Astrocyte of the spinal cord (primary cell): Measurements from ENCODE around the gene PRTG.
A peak's percentile ranks its signal among the peaks of the same experiment; 100 is the strongest.

Source experiments
- DNase-seq: peaks from one replicate; pipeline ENCODE4 v3.0.0; 2011; ENCODE audit warnings: low read depth, low spot score
- H3K4me3 ChIP-seq: 2 replicates; pipeline ENCODE4 v1.5.1; 2011; ENCODE audit warnings: low read depth, mild to moderate bottlenecking, low read length, moderate library complexity
- CTCF ChIP-seq: IDR thresholded peaks from 2 replicates; pipeline ENCODE4 v1.5.1; 2012; ENCODE audit warnings: low read depth, mild to moderate bottlenecking, low read length, inconsistent platforms
- in situ Hi-C: cut with HindIII; loops from 2 replicates; pipeline ENCODE4 v1.10.0; 2017; ENCODE audit warnings: low sequenced_read_pairs

The PRTG gene

GRCh38 chr15:55743729-55744655 is 1.0 kb upstream of the PRTG start:
- peak; percentile 10 for DNase-seq
- no peak for TF ChIP-seq CTCF
- peak overlapping the region; percentile 59 for H3K4me3 ChIP-seq
- in situ Hi-C loops, result no loop called here

GRCh38 chr15:55742498-55742926 is 440 bp downstream of the PRTG start:
- no peak for TF ChIP-seq CTCF
- in situ Hi-C loops, result no loop called here
- DNase-seq, result no peak
- H3K4me3 ChIP-seq, result peak overlapping the region; percentile 59

- in situ Hi-C loops, result no loop called here
- no peak for DNase-seq
- H3K4me3 ChIP-seq, result peak overlapping the region; percentile 59
- TF ChIP-seq CTCF, result peak; percentile 12
These were observed 987 bp downstream of the PRTG start for GRCh38 chr15:55741833-55742497.

GRCh38 chr15:55740981-55741832 is 1.7 kb downstream of the PRTG start:
- H3K4me3 ChIP-seq, result peak overlapping the region; percentile 59
- DNase-seq, result peak; percentile 18
- in situ Hi-C loops, result no loop called here
- TF ChIP-seq CTCF, result no peak

- no peak overlapping the region for H3K4me3 ChIP-seq
- in situ Hi-C loops, result no loop called here
- no peak for DNase-seq
- no peak for TF ChIP-seq CTCF
These were observed 2.5 kb downstream of the PRTG start for GRCh38 chr15:55740359-55740878.

GRCh38 chr15:55739641-55740040 is 3.3 kb downstream of the PRTG start:
- in situ Hi-C loops, result no loop called here
- TF ChIP-seq CTCF, result no peak
- no peak overlapping the region for H3K4me3 ChIP-seq
- no peak for DNase-seq
